GM13977 (cell line): Measurements from ENCODE around the gene KERA.

Source experiments
- DNase-seq: peaks from one replicate; pipeline ENCODE4 v3.0.0; 2012; ENCODE audit warnings: low spot score
- CTCF ChIP-seq: IDR thresholded peaks from 2 replicates; pipeline ENCODE4 v1.5.1; 2012; ENCODE audit warnings: mild to moderate bottlenecking, control low read depth; ENCODE audit not compliant: insufficient read depth; ENCODE audit errors: extremely low read depth, missing control alignments
- in situ Hi-C: fragments of 300-500 bp; cut with MboI; formaldehyde crosslinking; loops from one replicate; pipeline ENCODE4 v1.12.0; 2022; ENCODE audit warnings: low sequenced_read_pairs, low pct_unique_long_range_greater_than_20kb, mixed read lengths, inconsistent platforms; ENCODE audit not compliant: unreplicated experiment

Gene KERA

GRCh38 chr12:91033251-91033650 is 24.6 kb downstream of the KERA start:
- DNase-seq, result no peak
- in situ Hi-C loops, result no loop called here
- no peak for TF ChIP-seq CTCF

- in situ Hi-C loops, result no loop called here
- DNase-seq, result no peak
- TF ChIP-seq CTCF, result no peak
These were observed 34.4 kb downstream of the KERA start for GRCh38 chr12:91023326-91024004.

GRCh38 chr12:91021076-91021475 is 36.7 kb downstream of the KERA start:
- TF ChIP-seq CTCF, result no peak
- in situ Hi-C loops, result no loop called here
- DNase-seq, result no peak

- no peak for DNase-seq
- no peak for TF ChIP-seq CTCF
- in situ Hi-C loops, result no loop called here
These were observed 38.4 kb downstream of the KERA start for GRCh38 chr12:91019455-91019854.

- DNase-seq, result no peak
- in situ Hi-C loops, result no loop called here
- TF ChIP-seq CTCF, result no peak
These were observed 40.1 kb downstream of the KERA start for GRCh38 chr12:91017511-91018263.

GRCh38 chr12:91017043-91017442 is 40.8 kb downstream of the KERA start:
- no peak for TF ChIP-seq CTCF
- in situ Hi-C loops, result no loop called here
- DNase-seq, result no peak
